H9 (cell line): Measurements from ENCODE around the gene MSLN. TPM values are rescaled to one million over a fixed set of nuclear protein-coding genes. Genes with fewer than 3 reads are reported as not detected.

Source experiments
- DNase-seq: peaks from one replicate; pipeline ENCODE4 v3.0.0-alpha.2; 2017
- H2AFZ ChIP-seq: one replicate; pipeline ENCODE4 v1.6.1; 2013; ENCODE audit warnings: mild to moderate bottlenecking, low read length, control low read depth, moderate library complexity
- H2AK5ac ChIP-seq: 2 replicates; pipeline ENCODE4 v1.6.1; 2013; ENCODE audit warnings: low read length, control low read depth, mixed read lengths; ENCODE audit not compliant: insufficient read length
- H2BK120ac ChIP-seq: one replicate; pipeline ENCODE4 v1.6.1; 2013; ENCODE audit warnings: low read depth, mild to moderate bottlenecking, low read length, control low read depth, inconsistent platforms; ENCODE audit not compliant: poor library complexity, severe bottlenecking
- H2BK12ac ChIP-seq: 2 replicates; pipeline ENCODE4 v1.6.1; 2013; ENCODE audit warnings: low read length, control low read depth, mixed read lengths, low read depth; ENCODE audit not compliant: insufficient read length
- H2BK15ac ChIP-seq: 2 replicates; pipeline ENCODE4 v1.6.1; 2013; ENCODE audit warnings: low read depth, low read length, control low read depth
- H2BK20ac ChIP-seq: one replicate; pipeline ENCODE4 v1.6.1; 2013; ENCODE audit warnings: low read depth, mild to moderate bottlenecking, low read length, control low read depth, inconsistent platforms; ENCODE audit not compliant: poor library complexity, severe bottlenecking
- H2BK5ac ChIP-seq: 2 replicates; pipeline ENCODE4 v1.6.1; 2013; ENCODE audit warnings: low read length, control low read depth, mixed read lengths; ENCODE audit not compliant: insufficient read length
- H3K14ac ChIP-seq: 2 replicates; pipeline ENCODE4 v1.6.1; 2013; ENCODE audit warnings: low read length, control low read depth; ENCODE audit not compliant: insufficient read depth
- H3K18ac ChIP-seq: 2 replicates; pipeline ENCODE4 v1.6.1; 2013; ENCODE audit warnings: low read depth, mild to moderate bottlenecking, mixed read lengths, low read length, control low read depth; ENCODE audit not compliant: insufficient read length
- H3K23ac ChIP-seq: 2 replicates; pipeline ENCODE4 v1.6.1; 2013; ENCODE audit warnings: low read length, control low read depth, mixed read lengths, low read depth; ENCODE audit not compliant: insufficient read length
- H3K23me2 ChIP-seq: 2 replicates; pipeline ENCODE4 v1.6.1; 2013; ENCODE audit warnings: low read depth, mild to moderate bottlenecking, mixed read lengths, low read length, control low read depth; ENCODE audit not compliant: insufficient read length, poor library complexity, severe bottlenecking
- H3K27ac ChIP-seq: 2 replicates; pipeline ENCODE4 v1.5.1; 2013; ENCODE audit warnings: low read length, control low read depth, mixed read lengths, low read depth; ENCODE audit not compliant: insufficient read length
- H3K27me3 ChIP-seq: 2 replicates; pipeline ENCODE4 v1.6.1; 2013; ENCODE audit warnings: low read length, control low read depth, inconsistent platforms; ENCODE audit not compliant: insufficient read depth
- H3K4ac ChIP-seq: 2 replicates; pipeline ENCODE4 v1.6.1; 2013; ENCODE audit warnings: low read depth, mild to moderate bottlenecking, control low read depth, inconsistent platforms, low read length, moderate library complexity
- H3K4me1 ChIP-seq: 2 replicates; pipeline ENCODE4 v1.6.1; 2013; ENCODE audit warnings: low read length, control low read depth, inconsistent platforms; ENCODE audit not compliant: insufficient read depth
- H3K4me2 ChIP-seq: 2 replicates; pipeline ENCODE4 v1.6.1; 2013; ENCODE audit warnings: low read length, control low read depth, mixed read lengths; ENCODE audit not compliant: insufficient read length, insufficient read depth
- H3K56ac ChIP-seq: 2 replicates; pipeline ENCODE4 v1.6.1; 2013; ENCODE audit warnings: low read depth, mild to moderate bottlenecking, mixed read lengths, low read length, control low read depth; ENCODE audit not compliant: insufficient read length
- H3K79me1 ChIP-seq: 2 replicates; pipeline ENCODE4 v1.6.1; 2013; ENCODE audit warnings: low read depth, mild to moderate bottlenecking, moderate library complexity, low read length, control low read depth, inconsistent platforms; ENCODE audit not compliant: insufficient read depth, poor library complexity, severe bottlenecking
- H3K79me2 ChIP-seq: 2 replicates; pipeline ENCODE4 v1.6.1; 2013; ENCODE audit warnings: low read length, control low read depth, inconsistent platforms; ENCODE audit not compliant: insufficient read depth
- H3K9ac ChIP-seq: 2 replicates; pipeline ENCODE4 v1.6.1; 2013; ENCODE audit warnings: low read length, control low read depth, mixed read lengths; ENCODE audit not compliant: insufficient read length; ENCODE audit errors: extremely low read depth
- H3K9me3 ChIP-seq: one replicate; pipeline ENCODE4 v1.6.1; 2013; ENCODE audit warnings: low read depth, low read length, inconsistent platforms; ENCODE audit not compliant: control insufficient read depth
- H3T11ph ChIP-seq: one replicate; pipeline ENCODE4 v1.6.1; 2013; ENCODE audit warnings: mild to moderate bottlenecking, low read length, control low read depth, inconsistent platforms
- H4K20me1 ChIP-seq: one replicate; pipeline ENCODE4 v1.6.1; 2013; ENCODE audit not compliant: control insufficient read depth, insufficient read length, insufficient read depth
- H4K5ac ChIP-seq: 2 replicates; pipeline ENCODE4 v1.6.1; 2013; ENCODE audit warnings: low read depth, mild to moderate bottlenecking, mixed read lengths, low read length, control low read depth; ENCODE audit not compliant: insufficient read length
- H4K8ac ChIP-seq: replicated peaks from 2 replicates; pipeline ENCODE4 v1.6.1; 2013; ENCODE audit warnings: low read length, control low read depth, mixed read lengths, low read depth; ENCODE audit not compliant: insufficient read length
- H4K91ac ChIP-seq: 2 replicates; pipeline ENCODE4 v1.6.1; 2013; ENCODE audit warnings: low read depth, mild to moderate bottlenecking, moderate library complexity, mixed read lengths, low read length, control low read depth; ENCODE audit not compliant: insufficient read length
- H3K27ac Mint-ChIP-seq, 3 experiments: 2 replicates in 2 of 3; 3 replicates in 1 of 3; pipeline ENCODE4 v1.8.0; 2020 to 2021; ENCODE audit warnings: mixed read lengths in 3 of 3, mild to moderate bottlenecking in 1 of 3, moderate library complexity in 1 of 3
- H3K27me3 Mint-ChIP-seq: 2 replicates; pipeline ENCODE4 v1.8.0; 2021; ENCODE audit warnings: low read depth, mild to moderate bottlenecking, moderate library complexity, mixed read lengths
- H3K36me3 Mint-ChIP-seq, 3 experiments: 2 replicates in 2 of 3; 3 replicates in 1 of 3; pipeline ENCODE4 v1.8.0; 2020 to 2021; ENCODE audit warnings: low read depth in 3 of 3, mixed read lengths in 3 of 3; ENCODE audit not compliant: insufficient read depth in 1 of 3
- H3K4me1 Mint-ChIP-seq, 2 experiments: 2 replicates each; pipeline ENCODE4 v1.8.0; 2020; ENCODE audit warnings: mixed read lengths in 2 of 2
- H3K4me3 Mint-ChIP-seq, 2 experiments: 2 replicates in 1 of 2; 3 replicates in 1 of 2; pipeline ENCODE4 v1.8.0; 2020 to 2021; ENCODE audit warnings: mild to moderate bottlenecking in 2 of 2, mixed read lengths in 2 of 2, moderate library complexity in 1 of 2
- H3K9me3 Mint-ChIP-seq, 2 experiments: 2 replicates in 1 of 2; 3 replicates in 1 of 2; pipeline ENCODE4 v1.8.0; 2020; ENCODE audit warnings: mild to moderate bottlenecking in 2 of 2, mixed read lengths in 2 of 2, moderate library complexity in 1 of 2
- WGBS: extraction: QIAGEN DNeasy Blood & Tissue Kit; methylation state at CpG from one replicate; pipeline ENCODE4 v1.1.7; 2013; ENCODE audit warnings: missing lambda C conversion rate, low lambda C conversion rate, mixed read lengths; ENCODE audit not compliant: insufficient read length; ENCODE audit errors: extremely low coverage; 5-methylcytosine and 5-hydroxymethylcytosine counted together
- total RNA-seq: library from RNA; stranded (reverse); gene quantifications from 2 replicates; pipeline ENCODE4 v1.2.1, GENCODE V29; 2021
- TF ChIP-seq, protein P1 (sequence below): fragments of 200-600 bp; sonication (generic); conservative IDR thresholded peaks from 3 replicates; pipeline ENCODE4 v1.8.0; 2021; ENCODE audit warnings: antibody characterized with exemption, mild to moderate bottlenecking

Gene MSLN
- total RNA-seq, 1 experiment from 2014 or later = 0.22 TPM

- H3K27ac Mint-ChIP-seq = peak overlapping the region in 2 of 3 experiments; percentile 45 to 48; a peak in 3 of 7 replicates
- Histone ChIP-seq H3T11ph (no peak overlapping the region), H3K79me2 (no peaks in the 10 kb centered on the region), H3K27ac (no peak overlapping the region), H2BK5ac (no peak overlapping the region), H2BK15ac (no peak overlapping the region), H2BK120ac (no peak overlapping the region), H3K56ac (no peak overlapping the region), H2AK5ac (no peak overlapping the region), H3K23me2 (no peaks in the 10 kb centered on the region), H3K79me1 (no peaks in the 10 kb centered on the region), H2AFZ (no peak overlapping the region), H3K27me3 (no peaks in the 10 kb centered on the region), H3K4me1 (no peaks in the 10 kb centered on the region), H3K4me2 (no peak overlapping the region), H3K14ac (no peak overlapping the region), H3K9me3 (no peaks in the 10 kb centered on the region), H3K9ac (no peak overlapping the region), H3K23ac (no peak overlapping the region), H2BK12ac (no peak overlapping the region), H4K91ac (no peak overlapping the region), H3K4ac (no peak overlapping the region), H4K20me1 (no peaks in the 10 kb centered on the region), H2BK20ac (no peak overlapping the region), H4K8ac (no peak overlapping the region), H3K18ac (no peak overlapping the region), H4K5ac (no peak overlapping the region)
- H3K27me3 Mint-ChIP-seq = peaks cover 23% of the 10 kb centered on the region
- TF ChIP-seq, protein P1, sequence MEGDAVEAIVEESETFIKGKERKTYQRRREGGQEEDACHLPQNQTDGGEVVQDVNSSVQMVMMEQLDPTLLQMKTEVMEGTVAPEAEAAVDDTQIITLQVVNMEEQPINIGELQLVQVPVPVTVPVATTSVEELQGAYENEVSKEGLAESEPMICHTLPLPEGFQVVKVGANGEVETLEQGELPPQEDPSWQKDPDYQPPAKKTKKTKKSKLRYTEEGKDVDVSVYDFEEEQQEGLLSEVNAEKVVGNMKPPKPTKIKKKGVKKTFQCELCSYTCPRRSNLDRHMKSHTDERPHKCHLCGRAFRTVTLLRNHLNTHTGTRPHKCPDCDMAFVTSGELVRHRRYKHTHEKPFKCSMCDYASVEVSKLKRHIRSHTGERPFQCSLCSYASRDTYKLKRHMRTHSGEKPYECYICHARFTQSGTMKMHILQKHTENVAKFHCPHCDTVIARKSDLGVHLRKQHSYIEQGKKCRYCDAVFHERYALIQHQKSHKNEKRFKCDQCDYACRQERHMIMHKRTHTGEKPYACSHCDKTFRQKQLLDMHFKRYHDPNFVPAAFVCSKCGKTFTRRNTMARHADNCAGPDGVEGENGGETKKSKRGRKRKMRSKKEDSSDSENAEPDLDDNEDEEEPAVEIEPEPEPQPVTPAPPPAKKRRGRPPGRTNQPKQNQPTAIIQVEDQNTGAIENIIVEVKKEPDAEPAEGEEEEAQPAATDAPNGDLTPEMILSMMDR = no peak
- DNase-seq = no peak
- no peaks in the 10 kb centered on the region for H3K36me3 Mint-ChIP-seq
- H3K4me1 Mint-ChIP-seq = peaks cover 20 to 29% of the 10 kb centered on the region in 2 experiments
- no CpG with 5 or more reads among the region's 39 CpGs for WGBS
- no peaks in the 10 kb centered on the region; a peak in 1 of 5 replicates for H3K9me3 Mint-ChIP-seq
- H3K4me3 Mint-ChIP-seq = peak overlapping the region in 1 of 2 experiments; percentile 69; a peak in 3 of 5 replicates
Measured at GRCh38 chr16:751152-752006, 9.2 kb upstream of the MSLN start.
